Tibial artery (tissue), 4 donors: ENCODE data around the gene KLK6.

Experiments
- DNase-seq, 2 donors: peaks; one replicate each; pipeline ENCODE4 v3.0.0-alpha.2; 2019
- H3K27ac ChIP-seq, 2 donors: fragments of 200-600 bp; sonication (generic) in 1 of 2; 1 replicate in 1 of 2; 2 replicates in 1 of 2; pipeline ENCODE4 v1.5.1; 2018 to 2019; ENCODE audit warnings: mild to moderate bottlenecking in 1 of 2
- H3K27me3 ChIP-seq, 2 donors: fragments of 200-600 bp; sonication (generic) in 1 of 2; one replicate each; pipeline versions ENCODE4 v1.5.1 to v1.6.0; 2016 to 2019
- H3K36me3 ChIP-seq, 3 donors: fragments of 200-600 bp; sonication (generic) in 2 of 3; one replicate each; pipeline ENCODE4 v1.5.1; 2016 to 2019; ENCODE audit warnings: mild to moderate bottlenecking in 2 of 3
- H3K4me1 ChIP-seq, 4 donors: fragments of 200-600 bp; sonication (generic) in 2 of 4; 1 replicate in 3 of 4; 2 replicates in 1 of 4; pipeline ENCODE4 v1.5.1; 2016 to 2019
- H3K4me3 ChIP-seq, 2 donors: fragments of 200-600 bp; sonication (generic) in 1 of 2; 1 replicate in 1 of 2; 2 replicates in 1 of 2; pipeline ENCODE4 v1.5.1; 2018 to 2019; ENCODE audit warnings: mild to moderate bottlenecking in 2 of 2
- H3K9me3 ChIP-seq, 3 donors: fragments of 200-600 bp; sonication (generic) in 1 of 3; one replicate each; pipeline ENCODE4 v1.5.1; 2016 to 2019
- intact Hi-C: fragments of 100-400 bp; cut with DNase I; formaldehyde crosslinking; loops from one replicate; pipeline ENCODE4 v1.15.0; 2023; ENCODE audit warnings: low total_unique reads
- TF ChIP-seq, protein P1 (sequence below), 2 experiments: fragments of 200-600 bp in 1 of 2; fragments of 450-650 bp in 1 of 2; IDR thresholded peaks; one replicate each; pipeline ENCODE4 v1.5.1; 2017 to 2019; ENCODE audit warnings: antibody characterized with exemption in 2 of 2, mild to moderate bottlenecking in 1 of 2, moderate library complexity in 1 of 2

Gene KLK6

GRCh38 chr19:50968716-50969412 lies 527 bp downstream of the KLK6 start:
- DNase-seq: no peak
- H3K4me3 ChIP-seq: no peak overlapping the region
- H3K9me3 ChIP-seq: no peaks in the 10 kb centered on the region
- H3K27ac ChIP-seq: no peak overlapping the region
- intact Hi-C loops: no loop called here
- no peaks in the 10 kb centered on the region for H3K4me1 ChIP-seq
- H3K36me3 ChIP-seq: no peaks in the 10 kb centered on the region
- H3K27me3 ChIP-seq: peaks cover 0 to 20% of the 10 kb centered on the region in 2 donors
- TF ChIP-seq, protein P1, sequence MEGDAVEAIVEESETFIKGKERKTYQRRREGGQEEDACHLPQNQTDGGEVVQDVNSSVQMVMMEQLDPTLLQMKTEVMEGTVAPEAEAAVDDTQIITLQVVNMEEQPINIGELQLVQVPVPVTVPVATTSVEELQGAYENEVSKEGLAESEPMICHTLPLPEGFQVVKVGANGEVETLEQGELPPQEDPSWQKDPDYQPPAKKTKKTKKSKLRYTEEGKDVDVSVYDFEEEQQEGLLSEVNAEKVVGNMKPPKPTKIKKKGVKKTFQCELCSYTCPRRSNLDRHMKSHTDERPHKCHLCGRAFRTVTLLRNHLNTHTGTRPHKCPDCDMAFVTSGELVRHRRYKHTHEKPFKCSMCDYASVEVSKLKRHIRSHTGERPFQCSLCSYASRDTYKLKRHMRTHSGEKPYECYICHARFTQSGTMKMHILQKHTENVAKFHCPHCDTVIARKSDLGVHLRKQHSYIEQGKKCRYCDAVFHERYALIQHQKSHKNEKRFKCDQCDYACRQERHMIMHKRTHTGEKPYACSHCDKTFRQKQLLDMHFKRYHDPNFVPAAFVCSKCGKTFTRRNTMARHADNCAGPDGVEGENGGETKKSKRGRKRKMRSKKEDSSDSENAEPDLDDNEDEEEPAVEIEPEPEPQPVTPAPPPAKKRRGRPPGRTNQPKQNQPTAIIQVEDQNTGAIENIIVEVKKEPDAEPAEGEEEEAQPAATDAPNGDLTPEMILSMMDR (IDR thresholded peaks at IDR 0.05): no peak

- peaks cover 0 to 22% of the 10 kb centered on the region in 2 donors for H3K27me3 ChIP-seq
- no peak for DNase-seq
- no peak overlapping the region for H3K4me3 ChIP-seq
- no peaks in the 10 kb centered on the region for H3K9me3 ChIP-seq
- intact Hi-C loops: no loop called here
- no peak overlapping the region for H3K27ac ChIP-seq
- H3K4me1 ChIP-seq: no peaks in the 10 kb centered on the region
- no peaks in the 10 kb centered on the region for H3K36me3 ChIP-seq
- TF ChIP-seq, protein P1 (IDR thresholded peaks at IDR 0.05): no peak
Observed at GRCh38 chr19:50967929-50968715, 1.3 kb downstream of the KLK6 start.

- DNase-seq: no peak
- intact Hi-C loops: no loop called here
- Histone ChIP-seq H3K4me3 (no peak overlapping the region), H3K4me1 (no peaks in the 10 kb centered on the region), H3K27ac (no peak overlapping the region), H3K27me3 (peaks cover 0 to 15% of the 10 kb centered on the region in 2 donors), H3K36me3 (no peaks in the 10 kb centered on the region), H3K9me3 (no peaks in the 10 kb centered on the region)
- TF ChIP-seq, protein P1 (IDR thresholded peaks at IDR 0.05): no peak
Observed at GRCh38 chr19:50964266-50964665, 5.1 kb downstream of the KLK6 start.

DNA sequence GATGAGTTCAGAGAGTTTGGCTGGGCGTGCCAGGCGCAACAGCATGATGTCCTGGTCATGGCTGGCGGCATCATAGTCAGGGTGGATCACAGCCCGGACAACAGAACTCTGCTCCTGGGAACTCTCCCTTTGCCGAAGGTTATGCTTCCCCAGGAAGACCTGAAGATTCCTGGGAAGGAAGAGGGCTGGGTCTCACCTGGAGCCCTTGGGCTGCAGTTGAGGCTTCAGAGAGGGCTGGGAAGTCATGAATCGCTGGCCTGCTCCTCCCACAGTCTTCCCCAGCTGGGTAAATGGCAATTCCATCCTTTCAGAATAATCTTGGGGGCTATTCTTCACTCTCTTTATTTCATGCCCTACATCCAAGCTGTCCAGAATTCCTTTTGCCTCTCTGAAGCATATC lies 6.0 kb downstream of the KLK6 start:
- H3K4me1 ChIP-seq: no peaks in the 10 kb centered on the region
- TF ChIP-seq, protein P1 (IDR thresholded peaks at IDR 0.05): no peak
- DNase-seq: no peak
- no peak overlapping the region for H3K4me3 ChIP-seq
- H3K27ac ChIP-seq: no peak overlapping the region
- intact Hi-C loops: no loop called here
- H3K27me3 ChIP-seq: peaks cover 0 to 6% of the 10 kb centered on the region in 2 donors
- H3K9me3 ChIP-seq: no peaks in the 10 kb centered on the region
- H3K36me3 ChIP-seq: no peaks in the 10 kb centered on the region

DNA sequence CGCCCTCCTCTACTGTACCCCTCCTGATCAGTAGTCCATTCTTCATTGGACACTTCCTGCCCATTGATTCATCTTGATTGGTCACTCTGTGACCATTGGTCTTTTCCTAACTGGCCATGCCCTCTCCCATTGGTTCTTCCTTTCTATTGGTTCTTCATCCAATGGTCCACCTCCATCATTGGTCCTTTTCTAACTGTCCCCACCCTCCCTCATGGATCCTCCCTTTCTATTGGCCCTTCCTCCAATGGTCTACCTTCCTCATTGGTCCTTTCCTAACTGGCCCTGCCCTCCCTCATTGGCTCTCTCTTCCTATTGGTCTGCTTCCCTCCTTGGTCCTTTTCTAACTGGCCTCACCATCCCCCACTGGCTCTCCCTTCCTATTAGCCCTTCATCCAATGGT lies 7.1 kb downstream of the KLK6 start:
- DNase-seq: no peak
- Histone ChIP-seq H3K9me3 (no peaks in the 10 kb centered on the region), H3K4me3 (no peak overlapping the region), H3K4me1 (no peaks in the 10 kb centered on the region), H3K27ac (no peak overlapping the region), H3K36me3 (no peaks in the 10 kb centered on the region), H3K27me3 (peaks cover 0 to 3% of the 10 kb centered on the region in 2 donors)
- intact Hi-C loops: no loop called here
- TF ChIP-seq, protein P1 (IDR thresholded peaks at IDR 0.05): no peak
